GM21390 (cell line): ENCODE measurements around the gene CNIH4.
"Not testable (repeated sequence)": the region's sequence is repeated elsewhere in the genome, so short reads cannot be mapped to it uniquely, and the experiment has no call there.

Experiments
- ATAC-seq: cut with Tn5 transposase; IDR thresholded peaks from one replicate; pipeline ENCODE4 v1.9.1; 2021; ENCODE audit not compliant: unreplicated experiment

CNIH4 gene

DNA sequence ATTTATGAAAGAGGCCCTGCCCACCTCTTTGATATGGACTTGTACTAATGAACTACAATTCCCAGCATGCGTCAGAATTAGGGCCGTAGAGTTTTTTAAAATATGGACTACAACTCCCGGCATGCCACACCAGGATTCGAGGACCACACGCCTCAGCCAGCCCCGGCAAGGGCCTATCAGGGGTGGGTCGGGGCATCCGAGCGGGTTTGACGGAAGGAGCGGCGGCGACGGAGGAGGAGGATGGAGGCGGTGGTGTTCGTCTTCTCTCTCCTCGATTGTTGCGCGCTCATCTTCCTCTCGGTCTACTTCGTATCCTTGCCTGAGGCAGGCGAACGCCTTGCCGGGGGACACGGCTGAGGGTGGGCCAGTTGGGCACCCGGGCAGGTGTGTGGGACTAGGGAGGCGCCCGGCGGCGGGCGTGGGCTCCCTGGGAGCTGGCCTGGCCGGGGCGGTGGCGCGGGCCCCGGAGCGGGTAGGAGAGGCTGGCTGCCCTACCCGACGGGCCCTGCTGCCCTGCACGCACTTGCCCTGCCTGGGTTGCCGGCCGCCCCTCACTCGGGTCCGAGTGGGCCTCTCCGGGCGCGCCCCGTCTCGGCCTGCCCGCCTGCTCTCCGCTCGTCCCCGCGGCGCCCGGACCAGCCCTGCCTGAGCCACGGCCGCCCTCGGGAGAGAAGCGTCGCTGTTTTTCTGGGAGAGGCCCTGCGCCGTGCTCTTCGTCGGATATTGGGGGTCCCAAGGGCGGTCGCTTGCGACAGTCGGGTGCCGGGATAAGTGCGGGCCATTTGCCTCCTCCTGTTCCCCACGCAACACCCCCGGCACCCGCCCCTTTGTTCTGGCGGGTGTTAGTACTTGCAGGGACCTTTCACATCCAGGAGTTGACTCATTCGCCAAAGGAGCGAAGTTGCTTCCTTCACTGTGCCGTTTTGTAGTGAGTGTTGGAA, at the start of gene CNIH4:
TSS of gene CNIH4 (plus strand) at position 195 of the 941 bp plus-strand sequence. CDS start at position 241, 46 bp downstream.
- ATAC-seq = peak; percentile 98

DNA sequence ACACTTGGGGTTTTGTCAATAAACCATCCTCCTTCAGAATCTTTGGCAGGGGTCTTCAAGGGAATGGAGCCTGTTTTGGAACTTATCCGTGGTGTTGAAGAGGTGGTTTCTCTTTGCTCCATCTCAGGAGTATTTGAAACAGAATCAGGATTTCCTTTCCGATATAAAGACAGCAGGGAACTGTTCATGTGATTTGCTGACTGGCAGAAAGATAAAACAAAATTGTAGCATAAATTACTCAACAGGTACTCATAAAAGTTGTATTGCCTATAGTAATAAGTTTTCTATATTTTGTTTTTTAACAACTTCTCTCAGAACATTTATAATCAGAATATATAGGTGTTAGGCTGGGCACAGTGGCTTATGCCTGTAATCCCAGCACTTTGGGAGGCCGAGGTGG, 48.6 kb upstream of the CNIH4 start:
- ATAC-seq = no peak

DNA sequence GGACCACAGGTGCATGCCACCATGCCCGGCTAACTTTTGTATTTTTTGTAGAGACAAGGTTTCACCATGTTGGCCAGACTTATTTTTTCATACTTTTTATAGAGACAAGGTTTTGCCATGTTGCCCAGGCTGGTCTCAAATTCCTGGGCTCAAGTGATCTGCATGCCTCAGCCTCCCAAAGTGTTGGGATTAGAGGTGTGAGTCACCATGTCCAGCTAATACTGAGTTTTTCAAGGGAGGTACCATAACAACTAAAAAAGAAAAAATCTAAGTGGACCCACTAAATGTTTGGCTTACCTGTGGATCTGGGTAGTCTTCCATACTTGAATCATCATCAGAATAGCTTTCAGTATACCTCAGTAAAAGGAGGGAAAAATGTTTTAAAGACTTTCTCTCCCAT, 45.2 kb upstream of the CNIH4 start:
- not testable (repeated sequence) for ATAC-seq

DNA sequence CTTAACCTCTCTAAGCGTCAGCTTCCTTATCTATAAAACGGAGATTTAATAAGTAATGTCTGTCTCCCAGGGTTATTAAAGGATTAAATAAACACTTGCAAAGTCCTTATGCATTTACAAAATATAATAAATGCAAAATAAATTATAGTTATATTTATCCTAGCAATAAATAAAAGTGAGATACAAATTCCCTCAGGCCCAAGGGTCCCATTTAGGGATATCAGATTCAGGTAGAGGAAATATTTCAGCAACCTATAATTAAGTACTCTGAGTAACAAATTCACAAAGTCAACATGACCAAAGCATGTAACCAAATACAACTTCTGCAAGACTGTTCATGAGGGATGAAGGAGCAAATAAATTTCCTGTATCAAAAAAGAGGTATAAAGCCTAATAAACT, 44.7 kb upstream of the CNIH4 start:
- no peak for ATAC-seq

DNA sequence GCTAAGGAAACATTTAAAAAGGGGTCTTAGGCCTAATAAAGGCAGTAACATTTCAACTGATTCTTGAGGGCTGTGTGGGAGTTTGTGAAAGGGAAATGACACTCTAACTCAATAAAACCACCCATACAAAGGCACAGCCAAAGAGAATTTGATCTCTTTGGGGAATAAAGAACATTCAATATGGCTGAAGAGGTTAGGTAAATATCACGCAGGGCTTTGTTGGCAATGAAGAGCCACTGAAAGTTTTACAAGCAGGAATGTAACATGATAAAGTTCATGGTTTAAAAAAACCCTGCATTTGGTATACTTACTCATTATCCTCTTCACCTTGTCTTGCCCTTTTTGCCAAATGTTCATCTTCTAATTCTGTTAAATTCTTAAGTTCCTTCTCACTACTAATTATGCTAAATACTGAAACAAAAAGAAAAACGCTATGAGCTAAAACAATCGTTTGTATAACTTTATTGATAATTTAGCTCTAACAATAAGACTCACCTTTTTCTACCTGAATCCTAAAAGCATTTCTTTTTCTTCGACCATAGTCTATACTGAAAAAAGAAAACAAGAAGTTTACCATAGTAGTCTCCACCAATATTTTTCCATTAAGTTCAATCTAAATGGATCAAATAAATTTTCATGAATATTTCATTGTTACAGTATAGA, 39.2 kb upstream of the CNIH4 start:
- ATAC-seq = no peak

DNA sequence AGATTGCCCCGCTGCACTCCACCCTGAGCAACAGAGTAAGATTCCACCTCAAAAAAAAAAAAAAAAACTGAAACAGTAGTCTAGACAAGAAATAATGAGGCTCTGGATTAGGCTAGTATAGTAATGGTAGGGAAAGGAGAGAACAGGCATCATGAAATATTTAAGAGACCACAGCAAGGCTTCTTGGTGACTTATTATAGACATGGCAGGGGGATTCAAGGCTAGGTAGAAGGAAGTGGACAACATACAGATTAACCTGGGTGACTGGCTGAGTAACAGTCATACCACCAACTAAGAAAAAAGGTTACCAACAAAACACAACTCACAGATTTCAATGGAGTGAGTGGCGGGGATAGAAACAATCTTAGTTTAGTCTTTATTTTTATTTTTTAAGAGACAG, 35.0 kb upstream of the CNIH4 start:
- no peak for ATAC-seq

DNA sequence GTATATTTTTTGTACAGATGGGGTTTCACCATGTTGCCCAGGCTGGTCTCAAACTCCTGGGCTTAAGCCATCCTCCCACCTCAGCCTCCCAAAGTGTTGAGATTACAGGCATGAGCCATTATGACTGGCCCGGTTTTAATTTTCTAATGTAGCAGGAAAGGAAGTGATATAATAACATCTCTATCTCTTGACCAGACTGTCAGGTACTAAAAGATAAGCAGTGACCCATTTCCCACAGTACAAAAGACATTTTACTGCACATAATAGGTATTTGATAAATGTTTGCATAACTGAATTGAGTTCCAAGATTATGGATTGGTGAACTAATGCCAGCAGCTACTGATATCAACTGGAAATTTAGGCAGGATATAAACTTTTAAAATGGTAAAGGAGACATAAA, 30.7 kb upstream of the CNIH4 start:
- no peak for ATAC-seq

DNA sequence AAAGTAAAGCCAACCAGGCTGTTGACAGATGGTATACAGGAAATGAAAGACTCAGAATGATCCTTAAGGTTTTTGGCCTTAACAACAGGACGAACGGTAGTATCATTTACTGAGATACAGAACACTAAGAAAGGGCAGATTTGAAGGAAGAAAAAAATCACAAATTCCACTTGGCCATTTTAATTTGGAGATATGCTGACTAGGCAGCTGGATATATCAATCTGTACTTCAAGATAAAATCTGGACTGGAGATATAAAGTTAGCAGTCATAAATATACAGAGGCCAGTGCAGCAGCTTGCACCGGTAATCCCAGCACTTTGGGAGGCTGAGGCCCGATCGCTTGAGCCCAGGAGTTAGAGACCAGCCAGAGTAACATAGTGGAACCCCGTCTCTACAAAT, 28.0 kb upstream of the CNIH4 start:
- no peak for ATAC-seq

DNA sequence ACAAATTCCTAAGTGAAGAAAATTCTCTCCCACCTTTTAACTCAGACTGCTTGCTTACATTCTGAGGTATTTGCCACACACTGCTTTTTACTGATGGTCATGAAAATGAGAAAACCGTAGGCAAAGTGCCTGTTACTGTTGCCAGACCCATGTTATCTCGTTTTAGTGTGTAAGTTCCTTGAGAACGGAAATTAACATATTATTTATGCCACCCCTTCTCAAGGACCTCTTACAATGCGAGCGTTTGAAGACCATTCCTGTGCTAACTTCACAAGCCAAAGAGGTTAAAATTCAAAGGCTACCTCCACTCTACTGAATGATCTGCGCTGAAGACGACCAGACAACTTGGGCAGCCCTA, 27.2 kb upstream of the CNIH4 start:
- no peak for ATAC-seq

DNA sequence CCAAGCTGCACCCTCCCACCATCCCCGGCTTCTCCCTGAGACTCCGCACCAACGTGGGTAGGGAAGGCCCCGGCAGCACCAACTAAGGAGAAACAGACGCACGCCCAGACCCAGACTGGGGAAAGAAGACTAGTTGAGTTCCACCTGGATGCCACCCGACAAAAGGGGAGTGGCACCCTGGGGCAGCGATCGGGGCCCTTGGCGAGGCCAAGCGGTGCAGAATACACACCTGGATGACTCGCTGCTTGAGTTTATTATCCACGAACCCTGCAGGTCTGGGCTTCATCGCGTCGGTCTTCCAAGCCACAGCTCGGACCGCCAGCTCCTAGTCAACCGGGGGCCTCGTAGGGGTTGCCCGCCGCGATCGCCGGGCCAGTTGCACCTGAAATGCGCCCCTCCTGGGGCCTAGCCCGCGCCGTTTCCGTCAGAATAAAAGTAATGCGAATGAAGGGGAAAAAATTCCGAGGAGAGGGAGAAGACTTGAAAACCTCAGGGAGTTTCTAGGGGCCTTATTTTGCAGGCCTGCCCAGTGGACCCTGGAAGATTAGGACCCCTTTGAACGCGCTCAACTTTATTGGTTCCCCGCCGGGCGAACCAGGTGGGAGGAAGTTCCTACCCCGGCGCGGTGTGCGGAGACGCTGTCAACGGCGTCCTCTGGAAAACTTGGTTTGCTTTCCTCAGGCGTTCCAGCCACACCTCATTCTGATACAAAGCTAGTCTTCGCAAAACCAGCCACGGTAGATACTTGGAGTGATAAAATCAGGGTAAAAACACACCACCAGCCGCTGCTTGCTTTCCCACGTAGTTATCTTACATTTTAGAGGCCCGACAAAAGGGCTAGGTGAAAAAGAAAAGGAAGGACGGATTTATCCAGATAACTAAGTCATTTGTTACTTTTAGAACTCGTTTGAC, 26.6 kb upstream of the CNIH4 start, which contains the start of gene NVL:
TSS of gene NVL (minus strand) at position 331 of the 912 bp plus-strand sequence. CDS start at position 286, 45 bp downstream.
- peak; percentile 78 for ATAC-seq

DNA sequence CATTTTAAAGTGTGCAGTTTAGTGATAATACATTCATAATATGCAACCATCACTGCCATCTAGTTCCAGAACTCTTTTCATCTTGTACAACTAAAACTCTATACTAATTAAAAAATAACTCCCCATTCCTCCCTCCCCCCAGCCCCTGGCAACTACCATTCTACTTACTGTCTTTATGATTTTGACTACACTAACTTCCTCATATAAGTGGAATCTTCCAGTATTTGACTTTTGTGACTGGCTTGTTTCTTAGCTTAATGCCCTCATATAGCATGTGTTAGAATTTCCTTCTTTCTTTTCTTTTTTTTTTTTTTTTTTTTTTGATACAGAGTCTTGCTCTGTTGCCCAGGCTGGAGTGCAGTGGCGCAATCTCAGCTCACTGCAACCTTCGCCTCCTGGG, 25.4 kb upstream of the CNIH4 start:
- no peak for ATAC-seq

DNA sequence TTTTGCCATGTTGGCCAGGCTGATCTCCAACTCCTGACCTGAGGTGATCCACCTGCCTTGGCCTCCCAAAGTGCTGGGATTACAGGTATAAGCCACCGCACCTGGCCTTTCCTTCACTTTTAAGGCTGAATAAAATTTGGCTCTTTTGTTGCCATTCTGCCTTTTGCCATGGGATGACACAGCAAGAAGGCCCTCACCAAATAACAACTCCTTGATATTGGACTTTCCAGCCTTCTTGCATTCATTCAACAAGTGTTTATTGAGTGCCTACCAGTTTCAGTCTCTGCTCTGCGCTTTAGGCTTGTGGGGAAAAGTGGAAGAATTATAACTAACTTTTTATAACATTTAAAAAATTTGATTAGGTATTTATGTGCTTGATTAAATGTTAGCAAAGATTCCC, 24.9 kb upstream of the CNIH4 start:
- no peak for ATAC-seq

DNA sequence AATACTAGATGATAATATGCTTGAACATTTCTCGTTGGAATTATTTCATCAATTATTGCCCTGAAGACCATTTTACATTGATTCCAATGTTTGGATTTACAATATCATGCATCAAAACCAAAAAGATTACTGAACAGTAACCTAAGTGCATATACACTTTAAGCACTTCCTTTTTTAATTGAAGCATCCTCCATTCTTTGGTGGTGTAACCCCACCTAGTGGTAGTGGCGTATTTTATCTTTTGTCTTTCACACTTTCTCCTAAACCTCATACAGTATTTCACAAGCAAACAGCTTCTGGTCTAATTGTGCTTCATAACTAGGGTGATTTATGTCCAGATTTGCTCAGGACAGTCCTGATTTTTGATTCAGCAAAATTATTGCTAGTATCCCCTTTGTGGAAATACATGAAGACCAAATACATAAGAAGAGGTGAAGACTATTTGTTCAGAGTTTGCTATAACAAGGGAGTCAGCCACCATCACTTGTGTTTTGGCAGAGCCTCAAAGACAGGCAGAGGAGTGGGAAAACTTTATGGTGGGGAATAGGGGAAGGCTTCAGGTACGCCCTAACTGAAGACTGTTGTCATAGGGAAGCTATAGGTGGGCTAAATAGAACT, 23.3 kb upstream of the CNIH4 start:
- ATAC-seq = peak; percentile 45

DNA sequence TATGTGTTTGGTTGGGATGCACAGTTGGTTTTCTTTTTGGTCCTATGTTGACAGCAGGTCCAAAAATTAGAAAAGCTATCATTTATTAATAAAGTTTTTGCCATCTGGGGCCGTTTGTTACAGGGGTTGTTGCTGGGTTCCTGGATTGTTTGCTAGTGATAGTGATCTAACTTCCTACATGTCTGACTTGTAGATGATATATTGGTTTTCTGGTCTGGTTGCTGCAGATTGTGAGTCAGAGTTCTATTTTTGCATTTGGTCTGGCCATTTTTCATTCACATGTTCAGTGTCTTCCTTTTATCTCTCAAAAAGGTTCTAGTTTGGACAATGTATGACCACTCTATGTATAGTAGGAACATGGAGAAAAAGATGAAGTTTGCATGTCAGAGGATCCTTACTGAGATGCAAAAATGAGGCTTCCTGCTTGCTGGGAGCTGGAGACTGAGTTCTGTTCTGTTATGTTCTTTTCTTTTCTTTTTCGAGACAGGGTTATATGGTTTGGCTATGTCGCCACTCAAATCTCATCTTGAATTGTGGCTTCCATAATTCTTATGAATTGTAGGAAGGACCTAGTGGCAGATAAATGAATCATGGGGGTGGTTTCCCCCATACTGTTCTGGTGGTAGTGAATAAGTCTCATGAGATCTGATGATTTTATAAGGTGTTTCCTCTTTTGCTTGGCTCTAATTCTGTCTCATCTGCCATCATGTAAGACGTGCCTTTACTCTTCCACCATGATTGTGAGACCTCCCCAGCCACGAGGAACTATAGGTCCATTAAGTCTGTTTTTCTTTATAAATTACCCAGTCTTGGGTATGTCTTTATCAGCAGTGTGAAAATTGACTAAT, 22.5 kb upstream of the CNIH4 start:
- no peak for ATAC-seq

DNA sequence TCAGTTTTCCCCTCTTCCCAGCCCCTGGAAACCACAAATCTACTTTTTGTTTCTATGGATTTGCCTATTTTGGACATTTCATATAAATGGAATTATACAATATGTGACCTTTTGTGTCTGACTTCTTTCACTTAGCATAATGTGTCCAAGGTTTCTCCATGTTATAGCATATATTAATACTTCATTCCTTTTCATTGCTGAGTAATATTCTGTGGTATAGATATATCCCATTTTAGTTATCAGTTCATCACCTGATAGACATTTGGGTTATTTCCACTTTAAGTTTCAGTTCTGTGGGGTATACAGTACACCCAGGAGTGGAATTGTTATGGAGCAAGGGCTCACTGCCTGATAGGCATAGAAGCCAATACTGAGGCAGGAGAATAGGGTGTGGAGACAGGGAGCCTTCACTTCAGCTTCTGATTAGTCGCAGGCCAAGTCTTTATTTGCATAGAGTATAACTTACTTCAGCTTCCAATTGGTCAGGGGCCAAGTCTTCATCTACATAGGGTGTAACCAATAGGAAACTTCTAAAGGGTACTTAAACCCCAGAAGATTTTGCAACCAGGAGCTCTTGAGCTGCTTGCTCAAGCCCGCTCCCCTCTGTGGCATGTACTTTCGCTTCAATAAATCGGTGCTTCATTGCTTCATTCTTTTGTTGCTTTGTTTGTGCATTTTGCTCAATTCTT, 18.4 kb upstream of the CNIH4 start:
- no peak for ATAC-seq

DNA sequence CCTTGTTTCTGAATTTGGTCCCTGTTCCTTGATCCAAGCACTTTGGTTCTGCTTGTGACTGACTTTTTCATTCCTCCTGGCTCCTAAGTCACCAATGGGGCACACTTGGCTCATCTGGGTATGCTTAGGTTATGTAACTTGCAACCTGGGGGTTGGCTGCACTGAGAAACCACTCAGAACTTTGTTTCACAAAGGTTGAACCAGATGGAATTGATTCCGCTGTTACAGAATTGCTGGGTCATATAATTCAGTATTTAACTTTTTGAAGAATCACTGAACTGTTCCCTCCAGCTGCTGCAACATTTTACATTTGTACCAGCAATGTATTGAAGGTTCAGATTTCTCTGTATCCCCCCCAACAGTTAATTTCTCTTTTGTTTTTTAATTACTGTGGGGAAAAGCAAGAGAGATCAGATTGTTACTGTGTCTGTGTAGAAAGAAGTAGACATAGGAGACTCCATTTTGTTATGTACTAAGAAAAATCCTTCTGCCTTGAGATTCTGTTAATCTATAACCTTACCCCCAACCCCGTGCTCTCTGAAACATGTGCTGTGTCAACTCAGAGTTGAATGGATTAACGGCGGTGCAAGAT, 17.1 kb upstream of the CNIH4 start:
- ATAC-seq = no peak

DNA sequence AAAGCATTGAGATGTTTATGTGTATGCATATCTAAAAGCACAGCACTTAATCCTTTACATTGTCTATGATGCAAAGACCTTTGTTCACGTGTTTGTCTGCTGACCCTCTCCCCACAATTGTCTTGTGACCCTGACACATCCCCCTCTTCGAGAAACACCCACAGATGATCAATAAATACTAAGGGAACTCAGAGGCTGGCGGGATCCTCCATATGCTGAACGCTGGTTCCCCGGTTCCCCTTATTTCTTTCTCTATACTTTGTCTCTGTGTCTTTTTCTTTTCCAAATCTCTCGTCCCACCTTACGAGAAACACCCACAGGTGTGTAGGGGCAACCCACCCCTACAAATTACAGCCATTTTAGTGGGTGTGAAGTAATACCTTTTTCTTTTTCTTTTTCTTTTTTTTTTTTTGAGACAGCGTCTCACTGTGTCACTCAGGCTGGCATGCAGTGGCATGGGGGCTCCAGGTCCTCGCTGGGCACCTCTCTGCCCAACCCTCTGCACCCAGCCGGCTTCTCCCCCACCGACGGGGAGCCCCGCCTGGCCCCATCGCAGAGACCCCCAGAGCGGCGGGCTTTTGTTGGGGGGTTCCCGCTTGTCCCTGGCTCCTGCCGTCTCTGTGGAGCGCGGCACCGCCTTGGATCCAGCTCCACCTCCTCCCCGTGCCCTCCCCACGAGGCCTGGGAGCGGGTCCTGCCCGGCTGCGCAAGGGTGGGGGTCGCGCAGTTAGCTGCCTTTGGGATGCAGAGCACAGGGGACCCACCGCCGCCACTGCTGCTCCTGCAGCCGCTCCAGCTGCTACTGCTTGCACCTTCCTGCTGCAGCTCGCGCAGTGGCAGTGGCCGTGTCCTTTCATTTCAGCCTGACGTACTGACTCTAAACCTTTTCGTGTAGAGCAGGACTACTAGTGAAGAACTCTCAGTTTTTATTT, 16.0 kb upstream of the CNIH4 start:
- ATAC-seq = peak; percentile 76

DNA sequence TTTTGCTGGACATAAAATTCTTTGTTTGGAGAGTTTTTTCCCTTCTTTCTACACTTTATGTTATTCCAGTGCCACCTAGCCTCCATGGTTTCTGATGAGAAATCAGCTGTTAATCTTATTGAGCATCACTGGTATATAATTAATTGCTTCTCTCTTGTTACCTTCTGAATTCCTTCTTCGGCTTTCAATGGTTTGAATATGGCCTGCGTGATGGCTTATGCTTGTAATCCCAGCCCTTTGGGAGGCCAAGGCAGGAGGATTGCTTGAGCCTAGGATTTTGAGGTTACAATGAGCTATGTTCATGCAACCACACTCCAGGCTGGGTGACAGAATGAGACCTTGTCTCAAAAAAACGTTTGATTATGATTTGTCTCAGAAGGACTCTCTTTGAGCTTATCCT, 13.0 kb upstream of the CNIH4 start:
- ATAC-seq = no peak
